GM23338 (cell line): Measurements from ENCODE around the gene GBF1. TPM values are rescaled to one million over a fixed set of nuclear protein-coding genes. Genes with fewer than 3 reads are reported as not detected.

Experiments
- ATAC-seq: fragments of 200-7000 bp; cut with Tn5 transposase; 3 replicates; pipeline ENCODE4 v1.9.1; 2020
- DNase-seq: peaks from one replicate; pipeline ENCODE4 v3.0.0-alpha.2; 2015; ENCODE audit warnings: low spot score
- H2AFZ ChIP-seq: fragments of 200-600 bp; sonication (generic); 2 replicates; pipeline ENCODE4 v1.8.0; 2016; ENCODE audit warnings: antibody characterized with exemption, mild to moderate bottlenecking, moderate library complexity
- H3F3A ChIP-seq: fragments of 200-600 bp; sonication (generic); replicated peaks from 2 replicates; pipeline ENCODE4 v1.8.0; 2017; ENCODE audit warnings: antibody characterized with exemption, mixed run types, low read depth
- H3K27ac ChIP-seq: fragments of 200-600 bp; sonication (generic); 2 replicates; pipeline ENCODE4 v1.6.1; 2016; ENCODE audit warnings: low read depth
- H3K27me3 ChIP-seq: fragments of 200-600 bp; sonication (generic); 2 replicates; pipeline ENCODE4 v1.8.0; 2016; ENCODE audit warnings: mild to moderate bottlenecking, mixed run types, moderate library complexity; ENCODE audit not compliant: insufficient read depth
- H3K36me3 ChIP-seq: fragments of 200-600 bp; sonication (generic); 2 replicates; pipeline ENCODE4 v1.8.0; 2016; ENCODE audit warnings: mild to moderate bottlenecking; ENCODE audit not compliant: insufficient read depth
- H3K4me1 ChIP-seq: fragments of 200-600 bp; sonication (generic); 2 replicates; pipeline ENCODE4 v1.8.0; 2016; ENCODE audit warnings: mild to moderate bottlenecking, moderate library complexity; ENCODE audit not compliant: insufficient read depth
- H3K4me2 ChIP-seq: fragments of 200-600 bp; sonication (generic); 2 replicates; pipeline ENCODE4 v1.7.1; 2017; ENCODE audit warnings: mixed run types
- H3K4me3 ChIP-seq: fragments of 200-600 bp; sonication (generic); 2 replicates; pipeline ENCODE4 v1.6.1; 2016; ENCODE audit warnings: mixed run types
- H3K79me2 ChIP-seq: fragments of 200-600 bp; sonication (generic); replicated peaks from 2 replicates; pipeline ENCODE4 v1.8.0; 2017; ENCODE audit warnings: mild to moderate bottlenecking; ENCODE audit not compliant: insufficient read depth
- H3K9me2 ChIP-seq: fragments of 200-600 bp; sonication (generic); 2 replicates; pipeline ENCODE4 v1.8.0; 2017; ENCODE audit not compliant: insufficient read depth
- H4K20me1 ChIP-seq: fragments of 200-600 bp; sonication (generic); replicated peaks from 2 replicates; pipeline ENCODE4 v1.8.0; 2017; ENCODE audit warnings: mild to moderate bottlenecking; ENCODE audit not compliant: insufficient read depth
- H3K27ac Mint-ChIP-seq: 2 replicates; pipeline ENCODE4 v1.8.0; 2020; ENCODE audit warnings: inconsistent platforms, mild to moderate bottlenecking, moderate library complexity, mixed read lengths
- H3K27me3 Mint-ChIP-seq: 3 replicates; pipeline ENCODE4 v1.8.0; 2022; ENCODE audit warnings: low read depth, mild to moderate bottlenecking, moderate library complexity, mixed read lengths, inconsistent platforms; ENCODE audit not compliant: insufficient read depth, poor library complexity
- H3K36me3 Mint-ChIP-seq: 3 replicates; pipeline ENCODE4 v1.8.0; 2021; ENCODE audit warnings: low read depth, mild to moderate bottlenecking, inconsistent platforms, moderate library complexity, mixed read lengths
- H3K4me1 Mint-ChIP-seq: 3 replicates; pipeline ENCODE4 v1.8.0; 2020; ENCODE audit warnings: mild to moderate bottlenecking, inconsistent platforms, mixed read lengths
- H3K4me3 Mint-ChIP-seq: 3 replicates; pipeline ENCODE4 v1.8.0; 2021; ENCODE audit warnings: moderate library complexity, mild to moderate bottlenecking, inconsistent platforms, mixed read lengths
- H3K9me3 Mint-ChIP-seq: 3 replicates; pipeline ENCODE4 v1.8.0; 2020; ENCODE audit warnings: moderate library complexity, mild to moderate bottlenecking, inconsistent platforms, mixed read lengths
- CREB1 ChIP-seq: fragments of 250-450 bp; sonication (Bioruptor Pico); IDR thresholded peaks from 2 replicates; pipeline ENCODE4 v1.5.0; 2020; ENCODE audit warnings: low read depth, mild to moderate bottlenecking, moderate library complexity
- CTCF ChIP-seq, 2 experiments: fragments of 200-600 bp in 1 of 2; sonication (generic) in 1 of 2; conservative IDR thresholded peaks; 2 replicates each; pipeline versions ENCODE4 v1.5.1 to v1.6.1; 2016 to 2017; ENCODE audit warnings: antibody characterized with exemption in 2 of 2, low read depth in 2 of 2, mild to moderate bottlenecking in 2 of 2, moderate library complexity in 1 of 2
- ETS1 ChIP-seq: IDR thresholded peaks from 2 replicates; pipeline ENCODE4 v1.6.1; 2016; ENCODE audit warnings: antibody characterized with exemption
- EZH2 ChIP-seq: fragments of 200-600 bp; sonication (generic); IDR thresholded peaks from one replicate; pipeline ENCODE4 v1.8.0; 2017; ENCODE audit warnings: antibody characterized with exemption, mild to moderate bottlenecking, low read depth; ENCODE audit not compliant: unreplicated experiment
- EZH2phosphoT487 ChIP-seq: fragments of 200-600 bp; sonication (generic); IDR thresholded peaks from one replicate; pipeline ENCODE4 v1.8.1; 2018; ENCODE audit warnings: antibody characterized with exemption; ENCODE audit not compliant: unreplicated experiment
- JUNB ChIP-seq: IDR thresholded peaks from one replicate; pipeline ENCODE4 v1.6.1; 2016; ENCODE audit warnings: antibody characterized with exemption; ENCODE audit not compliant: unreplicated experiment
- NANOG ChIP-seq: IDR thresholded peaks from 2 replicates; pipeline ENCODE4 v1.6.1; 2016; ENCODE audit warnings: antibody characterized with exemption, borderline replicate concordance
- POLR2AphosphoS5 ChIP-seq: IDR thresholded peaks from 2 replicates; pipeline ENCODE4 v1.6.1; 2016; ENCODE audit warnings: antibody characterized with exemption, low read depth
- REST ChIP-seq: IDR thresholded peaks from one replicate; pipeline ENCODE4 v1.6.1; 2018; ENCODE audit warnings: antibody characterized with exemption; ENCODE audit not compliant: unreplicated experiment
- STAT1 ChIP-seq: IDR thresholded peaks from one replicate; pipeline ENCODE4 v1.6.1; 2016; ENCODE audit warnings: antibody characterized with exemption; ENCODE audit not compliant: unreplicated experiment
- ZNF114 ChIP-seq: fragments of 250-450 bp; sonication (Bioruptor Pico); IDR thresholded peaks from 2 replicates; pipeline ENCODE4 v1.5.0; 2020; ENCODE audit warnings: mild to moderate bottlenecking, moderate library complexity
- ZNF331 ChIP-seq: fragments of 250-450 bp; sonication (Bioruptor Pico); IDR thresholded peaks from 2 replicates; pipeline ENCODE4 v1.5.0; 2020; ENCODE audit warnings: low read depth, mild to moderate bottlenecking, moderate library complexity
- ZNF462 ChIP-seq: fragments of 250-450 bp; sonication (Bioruptor Pico); IDR thresholded peaks from 2 replicates; pipeline ENCODE4 v1.5.0; 2020; ENCODE audit warnings: mild to moderate bottlenecking, moderate library complexity
- polyA plus RNA-seq: library from polyadenylated mRNA; unstranded; fragments of >200 nt; fragmentation: Nextera tagmentation; extraction: Ambion mirVana; gene quantifications from 2 replicates; pipeline ENCODE4 v1.2.1, GENCODE V29; 2016
- total RNA-seq: library from RNA; depleted of rRNA; stranded (reverse); fragments of >200 nt; shearing (Covaris generic); gene quantifications from 2 replicates; pipeline ENCODE4 v1.2.3, GENCODE V29; 2014

Gene GBF1
- total and polyA plus RNA-seq, 2 experiments from 2014 or later: 6.5 to 27.2 TPM

- Histone ChIP-seq H4K20me1 (no peaks in the 10 kb centered on the region; the same call in 1 of the 2 replicates), H3K9me2 (no peaks in the 10 kb centered on the region), H3K79me2 (no peaks in the 10 kb centered on the region), H3K4me3 (no peak overlapping the region), H3K36me3 (peaks cover 3% of the 10 kb centered on the region; the same call in 1 of the 2 replicates), H2AFZ (no peak overlapping the region), H3K4me1 (no peaks in the 10 kb centered on the region), H3K27ac (no peak overlapping the region), H3F3A (0 out of 2 replicates have a peak, but pooled peaks cover 4% of the 10 kb centered on the region), H3K27me3 (no peaks in the 10 kb centered on the region), H3K4me2 (no peak overlapping the region)
- no peak for TF ChIP-seq ZNF462 (CRISPR knock-in tag)
- TF ChIP-seq ZNF114 (CRISPR knock-in tag): no peak
- no peak for TF ChIP-seq CREB1 (CRISPR knock-in tag)
- no peak for TF ChIP-seq EZH2
- no peak for TF ChIP-seq REST
- TF ChIP-seq ETS1: no peak
- no peak for TF ChIP-seq STAT1
- TF ChIP-seq JUNB: no peak
- TF ChIP-seq ZNF331 (CRISPR knock-in tag): no peak
- no peak for TF ChIP-seq EZH2phosphoT487
- no peak for TF ChIP-seq CTCF (conservative IDR thresholded peaks at IDR 0.05; ENCODE audit: low read depth in 2 of 2)
- no peak for TF ChIP-seq POLR2AphosphoS5
- TF ChIP-seq NANOG: no peak
- H3K4me1 Mint-ChIP-seq: no peaks in the 10 kb centered on the region
- H3K27me3 Mint-ChIP-seq: peaks cover 12% of the 10 kb centered on the region
- ATAC-seq: no peak
- H3K36me3 Mint-ChIP-seq: peaks cover 17% of the 10 kb centered on the region; the same call in 2 of the 3 replicates
- no peak for DNase-seq
- no peaks in the 10 kb centered on the region for H3K9me3 Mint-ChIP-seq
- no peak overlapping the region for H3K27ac Mint-ChIP-seq
- H3K4me3 Mint-ChIP-seq: no peak overlapping the region
These were observed 134.1 kb downstream of the GBF1 start for GRCh38 chr10:102379383-102379782.
